Skeletal muscle satellite cell (primary cell): Measurements from ENCODE around the gene FOXJ2. TPM values are rescaled to one million over a fixed set of nuclear protein-coding genes. Genes with fewer than 3 reads are reported as not detected.
"Not testable (repeated sequence)": the region's sequence is repeated elsewhere in the genome, so short reads cannot be mapped to it uniquely, and the experiment has no call there.

Experiments
- H3K27me3 ChIP-seq: 2 replicates; pipeline ENCODE4 v1.7.0; 2013; ENCODE audit warnings: low read length; ENCODE audit not compliant: control insufficient read depth, insufficient read depth
- H3K36me3 ChIP-seq: 2 replicates; pipeline ENCODE4 v1.7.0; 2013; ENCODE audit warnings: mild to moderate bottlenecking, control low read depth, low read length; ENCODE audit not compliant: insufficient read depth
- H3K4me1 ChIP-seq: 2 replicates; pipeline ENCODE4 v1.7.0; 2013; ENCODE audit warnings: low read length; ENCODE audit not compliant: control insufficient read depth, insufficient read depth
- H3K4me2 ChIP-seq: 2 replicates; pipeline ENCODE4 v1.7.0; 2013; ENCODE audit warnings: mild to moderate bottlenecking, low read length
- H3K4me3 ChIP-seq: 2 replicates; pipeline ENCODE4 v1.7.0; 2013; ENCODE audit warnings: low read length
- H3K9ac ChIP-seq: 2 replicates; pipeline ENCODE4 v1.7.0; 2013; ENCODE audit warnings: mild to moderate bottlenecking, low read depth, low read length, moderate library complexity
- H3K9me3 ChIP-seq: replicated peaks from 2 replicates; pipeline ENCODE4 v1.7.0; 2013; ENCODE audit warnings: mild to moderate bottlenecking, control low read depth, low read length
- total RNA-seq: library from RNA; depleted of rRNA; stranded (reverse); fragments of >200 nt; gene quantifications from 2 replicates; pipeline ENCODE4 v1.2.3, GENCODE V29; 2012; rRNA removed

Gene FOXJ2
- total RNA-seq = 6.8 TPM in 2 replicates

GRCh38 chr12:8032242-8033152 is at the start of gene FOXJ2:
FOXJ2 (plus strand) TSS chr12:8032716; CDS start chr12:8039833, 7,117 bp downstream.
- Histone ChIP-seq H3K27me3 (no peaks in the 10 kb centered on the region), H3K36me3 (no peaks in the 10 kb centered on the region), H3K4me1 (peaks cover 28% of the 10 kb centered on the region), H3K4me2 (peak within 1 kb of the TSS; percentile 99), H3K4me3 (peak within 1 kb of the TSS; percentile 99), H3K9me3 (no peaks in the 10 kb centered on the region), H3K9ac (peak within 1 kb of the TSS; percentile 98)

- not testable (repeated sequence) for H3K9ac ChIP-seq, H3K4me1 ChIP-seq, H3K4me2 ChIP-seq, H3K9me3 ChIP-seq, H3K27me3 ChIP-seq, H3K36me3 ChIP-seq, H3K4me3 ChIP-seq
Measured at GRCh38 chr12:7983019-7983418, 49.5 kb upstream of the FOXJ2 start.

DNA sequence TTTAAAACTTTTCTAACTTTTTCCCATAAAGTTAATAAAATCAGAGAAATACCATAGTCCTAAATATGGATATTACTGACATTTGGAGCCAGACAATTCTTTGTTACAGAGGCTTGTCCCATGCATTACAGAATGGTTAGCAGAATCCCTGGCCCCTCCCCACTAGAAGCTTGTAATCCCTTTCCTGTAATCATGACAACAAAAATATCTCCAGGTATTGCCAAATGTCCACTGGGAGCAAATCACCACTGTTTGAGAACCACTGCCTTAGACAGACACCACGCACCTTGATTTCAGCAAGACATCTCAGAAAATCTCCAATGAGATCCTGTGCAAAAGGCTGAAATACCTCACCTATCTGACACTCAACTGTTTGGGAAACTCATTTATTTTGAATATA is 49.1 kb upstream of the FOXJ2 start:
- not testable (repeated sequence) for H3K4me1 ChIP-seq, H3K36me3 ChIP-seq, H3K9ac ChIP-seq, H3K4me3 ChIP-seq, H3K27me3 ChIP-seq, H3K9me3 ChIP-seq, H3K4me2 ChIP-seq

DNA sequence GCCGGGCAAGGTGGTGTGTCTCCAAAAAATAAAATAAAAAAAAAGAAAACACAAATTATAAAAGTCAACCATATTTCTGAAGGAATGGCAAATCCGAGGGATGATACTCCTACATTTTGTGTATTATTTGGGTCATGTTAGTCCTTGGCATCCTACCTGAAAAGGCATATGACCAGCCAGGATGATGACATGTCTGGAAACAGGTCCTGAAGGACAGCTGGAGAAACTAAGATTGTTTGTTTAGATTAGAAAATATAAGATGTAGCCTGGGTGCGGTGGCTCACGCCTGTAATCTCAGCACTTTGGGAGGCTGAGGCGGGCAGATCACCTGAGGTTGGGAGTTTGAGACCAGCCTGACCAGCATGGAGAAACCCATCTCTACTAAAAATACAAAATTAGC is 47.6 kb upstream of the FOXJ2 start:
- H3K9me3 ChIP-seq = no peaks in the 10 kb centered on the region
- H3K4me3 ChIP-seq = no peak overlapping the region
- no peaks in the 10 kb centered on the region for H3K36me3 ChIP-seq
- no peak overlapping the region for H3K4me2 ChIP-seq
- no peak overlapping the region for H3K9ac ChIP-seq
- H3K27me3 ChIP-seq = peaks cover 3% of the 10 kb centered on the region
- no peaks in the 10 kb centered on the region for H3K4me1 ChIP-seq

GRCh38 chr12:7985802-7986418 is 46.6 kb upstream of the FOXJ2 start:
- Histone ChIP-seq H3K4me1 (no peaks in the 10 kb centered on the region), H3K27me3 (peaks cover 3% of the 10 kb centered on the region), H3K4me2 (no peak overlapping the region), H3K36me3 (no peaks in the 10 kb centered on the region), H3K9me3 (no peaks in the 10 kb centered on the region), H3K4me3 (no peak overlapping the region), H3K9ac (no peak overlapping the region)

DNA sequence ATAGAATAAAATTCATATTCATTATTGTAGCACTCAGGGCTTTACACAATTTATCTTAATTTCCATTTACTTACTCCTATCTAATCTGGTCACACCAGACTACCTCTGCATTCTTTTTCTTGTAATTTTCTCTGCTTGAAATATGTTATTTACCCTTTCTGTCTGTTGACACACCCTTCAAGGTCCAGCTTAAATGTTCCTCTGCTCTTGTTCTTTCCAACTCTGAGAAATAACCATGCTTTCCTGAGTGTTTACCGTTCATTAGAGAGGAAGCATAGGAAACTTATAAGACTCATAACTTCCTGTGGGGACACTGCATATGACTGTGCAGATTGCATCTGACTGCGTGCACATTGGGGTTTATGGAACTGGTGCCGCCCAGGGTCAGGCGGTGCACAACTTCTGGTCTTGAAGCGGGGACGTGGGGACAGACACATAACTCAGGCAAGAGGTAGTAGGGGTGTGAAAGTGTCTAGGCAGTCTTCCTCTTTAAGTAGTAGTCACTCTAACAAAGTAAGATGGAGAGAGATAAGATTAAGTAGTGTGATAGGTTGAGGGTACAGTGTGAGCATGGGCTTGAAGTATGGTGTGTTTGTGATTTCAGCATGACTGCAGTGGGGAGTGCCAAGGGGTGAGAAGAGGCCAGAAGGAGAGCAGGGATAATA is 42.6 kb upstream of the FOXJ2 start:
- Histone ChIP-seq H3K4me1 (peaks cover 7% of the 10 kb centered on the region), H3K4me2 (no peak overlapping the region), H3K4me3 (no peak overlapping the region), H3K9me3 (no peaks in the 10 kb centered on the region), H3K36me3 (no peaks in the 10 kb centered on the region), H3K27me3 (no peaks in the 10 kb centered on the region), H3K9ac (no peak overlapping the region)

GRCh38 chr12:7991535-7991934 is 41.0 kb upstream of the FOXJ2 start:
- Histone ChIP-seq H3K36me3 (no peaks in the 10 kb centered on the region), H3K9me3 (no peaks in the 10 kb centered on the region), H3K4me3 (no peak overlapping the region), H3K27me3 (no peaks in the 10 kb centered on the region), H3K4me1 (peaks cover 16% of the 10 kb centered on the region), H3K9ac (no peak overlapping the region), H3K4me2 (no peak overlapping the region)

- H3K36me3 ChIP-seq = no peaks in the 10 kb centered on the region
- H3K9ac ChIP-seq = peak overlapping the region; percentile 54
- no peak overlapping the region for H3K4me3 ChIP-seq
Measured at GRCh38 chr12:7994731-7995205, 37.7 kb upstream of the FOXJ2 start.

GRCh38 chr12:7995266-7995963 is 37.1 kb upstream of the FOXJ2 start:
- no peaks in the 10 kb centered on the region for H3K27me3 ChIP-seq
- peaks cover 16% of the 10 kb centered on the region for H3K4me1 ChIP-seq
- H3K4me2 ChIP-seq = peak overlapping the region; percentile 74
- no peak overlapping the region for H3K4me3 ChIP-seq
- no peaks in the 10 kb centered on the region for H3K9me3 ChIP-seq
- peak overlapping the region; percentile 54 for H3K9ac ChIP-seq
- H3K36me3 ChIP-seq = no peaks in the 10 kb centered on the region

More at GRCh38 chr12:7994731-7995205, 37.7 kb upstream of the FOXJ2 start:
- peaks cover 16% of the 10 kb centered on the region for H3K4me1 ChIP-seq
- H3K9me3 ChIP-seq = no peaks in the 10 kb centered on the region
- H3K27me3 ChIP-seq = no peaks in the 10 kb centered on the region
- H3K4me2 ChIP-seq = peak overlapping the region; percentile 60

- not testable (repeated sequence) for H3K27me3 ChIP-seq, H3K9me3 ChIP-seq, H3K4me2 ChIP-seq, H3K36me3 ChIP-seq, H3K9ac ChIP-seq, H3K4me3 ChIP-seq, H3K4me1 ChIP-seq
Measured at GRCh38 chr12:8000827-8001226, 31.7 kb upstream of the FOXJ2 start.

DNA sequence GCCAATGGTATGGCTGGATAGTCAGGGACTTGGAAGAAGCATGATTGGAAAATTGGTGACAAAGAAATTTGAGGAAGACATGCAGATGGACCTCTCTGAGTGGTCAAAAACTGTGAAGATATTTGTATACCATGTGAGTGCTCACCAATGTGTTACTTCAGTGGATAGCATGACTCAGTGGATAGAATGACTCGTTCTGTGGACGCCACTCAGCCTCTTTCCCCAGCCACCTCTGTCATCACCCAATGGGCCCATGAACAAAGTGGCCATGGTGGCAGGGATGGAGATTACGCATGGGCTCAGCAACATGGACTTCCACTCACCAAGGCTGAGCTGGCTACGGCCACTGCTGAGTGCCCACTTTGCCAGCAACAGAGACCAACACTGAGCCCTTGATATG is 31.0 kb upstream of the FOXJ2 start:
- not testable (repeated sequence) for H3K9me3 ChIP-seq, H3K4me2 ChIP-seq, H3K9ac ChIP-seq, H3K27me3 ChIP-seq, H3K4me3 ChIP-seq, H3K4me1 ChIP-seq, H3K36me3 ChIP-seq
